Activated effector memory CD4-positive, alpha-beta T cell treated with Interleukin-2 at 50 U/mL for 16 hours (primary cell): ENCODE results near the gene SNAPC5.
"Not testable (repeated sequence)": the region's sequence is repeated elsewhere in the genome, so short reads cannot be mapped to it uniquely, and the experiment has no call there.

Source experiments
- DNase-seq: peaks from one replicate; pipeline ENCODE4 v3.0.0-alpha.2; 2020

SNAPC5 gene

DNA sequence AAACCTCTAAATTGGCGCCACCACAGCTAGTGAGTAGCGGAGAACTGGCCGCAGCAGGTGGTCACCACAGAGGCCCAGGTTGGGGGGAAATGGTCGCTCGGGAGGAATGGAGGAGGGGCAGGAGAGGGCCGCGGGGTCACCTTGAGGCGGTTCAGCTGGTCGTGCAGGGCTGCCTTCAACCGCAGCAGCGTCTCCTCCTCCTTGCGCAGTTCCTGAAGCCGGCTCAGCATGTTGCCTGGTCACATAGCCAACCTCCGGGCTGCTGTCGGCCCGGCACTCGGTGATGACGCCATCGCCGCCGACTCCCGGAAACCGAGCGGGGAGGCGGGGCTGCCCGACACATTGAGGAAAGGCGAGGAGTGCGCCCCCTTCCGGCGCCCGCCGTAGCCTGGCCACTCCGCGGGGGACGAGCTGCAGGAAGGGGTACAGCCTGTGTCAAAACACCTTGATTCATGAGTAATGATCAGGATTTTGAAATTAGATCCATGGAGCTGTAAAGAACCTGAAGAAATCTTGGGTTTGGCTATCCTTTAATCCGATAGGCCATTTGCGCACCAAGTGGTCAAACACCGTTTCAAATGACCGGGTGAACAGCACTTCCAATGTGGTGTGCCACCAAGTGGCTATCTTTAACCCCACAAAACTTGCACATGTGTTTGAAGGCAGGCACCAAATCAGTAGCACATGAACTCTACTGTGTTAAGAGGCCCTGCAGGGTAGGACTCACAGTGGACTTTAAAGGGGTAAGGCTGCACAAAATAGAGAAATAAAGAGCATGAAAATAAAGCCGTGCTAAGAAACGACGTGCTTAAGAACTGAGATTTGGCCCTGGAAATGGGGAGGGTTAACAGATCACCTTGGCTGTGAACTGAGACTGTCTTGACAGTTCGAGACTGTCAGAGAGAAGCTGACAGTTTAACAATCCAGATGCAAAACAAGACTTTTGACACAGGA is at the start of gene SNAPC5:
Gene SNAPC5 (minus strand): TSS at position 261 of the 954 bp plus-strand sequence. CDS start 31 bp downstream, at position 230.
- peak; percentile 95 for DNase-seq

DNA sequence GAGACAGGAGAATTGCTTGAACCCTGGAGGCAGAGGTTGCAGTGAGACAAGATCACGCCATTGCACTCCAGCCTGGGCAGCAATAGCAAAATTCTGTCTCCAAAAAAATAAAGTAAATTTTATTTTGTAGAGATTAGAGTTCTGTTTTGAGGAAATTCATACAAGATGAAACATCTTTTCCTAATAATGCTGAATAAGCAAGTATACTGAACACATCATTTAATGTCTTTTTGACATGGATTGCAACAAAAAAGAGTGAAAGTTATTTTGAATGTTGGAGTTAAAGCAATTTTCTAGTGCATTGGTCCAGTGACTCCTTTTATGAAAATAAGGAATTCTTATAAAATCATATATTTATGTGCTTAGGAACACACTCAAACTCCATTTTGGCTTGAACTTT is 47.7 kb upstream of the SNAPC5 start:
- no peak for DNase-seq

GRCh38 chr15:66542896-66543295 is 45.3 kb upstream of the SNAPC5 start:
- no peak for DNase-seq

- DNase-seq: no peak
These were observed 37.5 kb upstream of the SNAPC5 start for GRCh38 chr15:66535056-66535455.

GRCh38 chr15:66524838-66525237 is 27.3 kb upstream of the SNAPC5 start:
- DNase-seq: no peak

- no peak for DNase-seq
These were observed 26.4 kb upstream of the SNAPC5 start for GRCh38 chr15:66523926-66524325.

GRCh38 chr15:66515901-66516322 is 18.4 kb upstream of the SNAPC5 start:
- DNase-seq: no peak

- DNase-seq: no peak
These were observed 17.0 kb upstream of the SNAPC5 start for GRCh38 chr15:66514586-66514985.

- DNase-seq: no peak
These were observed 10.8 kb upstream of the SNAPC5 start for GRCh38 chr15:66508293-66508883.

GRCh38 chr15:66505818-66506217 is 8.3 kb upstream of the SNAPC5 start:
- DNase-seq: no peak

DNA sequence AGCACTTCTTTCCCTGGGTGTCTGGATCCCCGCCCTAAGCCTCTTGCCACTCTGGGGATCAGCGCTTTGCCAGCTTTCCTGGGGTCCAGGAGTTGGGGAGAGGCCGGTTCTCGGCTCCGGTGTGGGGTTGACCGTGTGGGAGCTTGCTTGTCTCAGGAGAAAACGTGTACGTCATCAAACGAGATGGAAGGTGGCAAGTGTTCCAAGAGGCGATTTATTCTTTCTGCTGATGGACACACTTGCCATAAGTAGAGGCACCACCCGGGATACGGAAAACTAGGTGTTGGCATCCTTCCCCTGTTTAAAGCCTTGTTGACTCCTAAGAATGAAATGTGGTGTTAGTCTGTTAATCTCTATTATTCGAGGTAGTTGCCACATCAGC is 7.9 kb upstream of the SNAPC5 start:
- no peak for DNase-seq

DNA sequence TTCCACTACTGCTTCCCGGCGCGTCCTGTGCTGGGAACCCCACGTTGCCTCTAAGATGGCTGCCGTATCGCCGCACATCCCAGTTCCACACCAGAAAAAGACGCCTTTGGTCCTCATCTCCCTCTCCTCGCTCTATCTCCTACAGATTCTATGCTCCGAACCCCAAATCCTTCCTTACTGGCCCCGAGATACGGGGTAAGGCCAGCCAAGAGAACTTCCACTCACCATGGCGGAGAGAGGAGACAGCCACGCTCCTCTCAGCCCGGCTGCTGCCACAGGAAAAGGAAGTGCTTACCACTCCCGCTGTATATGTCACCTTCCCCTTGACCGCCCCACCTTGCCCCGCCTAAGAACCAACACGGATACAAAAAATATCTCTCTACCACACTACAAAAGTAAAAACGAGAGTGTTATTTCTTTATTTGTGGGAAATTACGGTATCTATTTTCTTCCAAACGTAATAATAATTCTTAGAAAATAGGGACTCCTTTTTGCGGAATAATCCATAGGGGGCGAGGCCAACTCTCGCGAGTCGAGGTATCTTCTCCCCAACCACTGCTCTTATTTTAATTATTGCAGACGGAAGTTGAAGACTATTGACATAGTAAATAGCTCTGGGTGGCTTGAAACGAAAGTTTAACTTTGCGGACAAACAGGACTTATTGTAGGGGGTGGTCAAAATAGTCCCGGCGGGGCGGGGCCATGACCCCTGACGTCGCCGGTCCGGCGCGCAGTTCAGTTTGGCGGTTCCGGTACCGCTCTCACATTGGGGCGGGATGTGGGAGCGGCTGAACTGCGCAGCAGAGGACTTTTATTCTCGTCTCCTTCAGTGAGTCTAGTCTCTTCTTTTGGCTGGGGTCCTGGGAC is 7.2 kb upstream of the SNAPC5 start, which contains the start of the genes RPL4 and ZWILCH:
Gene RPL4 (minus strand): TSS at position 293 of the 867 bp plus-strand sequence. CDS start 65 bp downstream, at position 228.
Gene ZWILCH (plus strand): TSS at position 764 of the 867 bp plus-strand sequence. CDS start 13 bp downstream, at position 777.
- peak; percentile 76 for DNase-seq

DNA sequence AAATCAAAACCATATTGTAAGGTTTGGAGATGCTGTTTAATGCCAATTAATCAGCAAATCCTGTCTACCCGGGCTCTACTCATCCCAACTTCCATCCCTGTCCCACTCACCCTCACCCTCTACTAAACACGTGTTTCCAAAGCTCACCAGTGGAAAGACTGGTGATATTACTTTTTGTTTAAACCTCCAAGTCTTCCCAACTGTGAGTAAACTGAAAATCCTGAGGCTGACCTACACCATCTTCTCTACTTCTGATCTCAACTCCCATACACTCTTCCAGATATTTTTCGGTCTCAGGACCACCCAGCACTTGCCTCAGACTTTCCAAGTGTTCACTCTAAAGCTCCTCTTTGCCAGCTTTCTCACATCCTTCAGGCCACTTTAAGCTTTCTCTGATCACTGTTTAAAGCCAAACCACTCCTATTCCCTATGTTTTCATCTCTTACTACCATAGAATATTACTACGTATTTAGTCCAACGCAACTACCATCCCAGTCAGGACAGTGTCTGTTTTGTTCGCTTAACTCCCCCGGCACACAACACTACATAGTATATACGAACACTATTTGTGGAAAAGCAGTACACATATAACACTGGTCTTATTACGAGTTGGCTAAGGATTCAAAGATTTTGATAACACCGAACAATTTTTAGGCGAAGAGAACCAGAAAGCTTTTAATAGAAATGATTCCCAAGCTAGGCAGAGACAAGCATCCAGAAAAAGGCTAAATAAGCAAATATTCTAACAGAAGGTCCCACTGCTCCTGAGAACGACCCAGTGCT is 6.4 kb upstream of the SNAPC5 start:
- no peak for DNase-seq

GRCh38 chr15:66503041-66503648 is 5.6 kb upstream of the SNAPC5 start:
- not testable (repeated sequence) for DNase-seq

- DNase-seq: no peak
These were observed 4.9 kb upstream of the SNAPC5 start for GRCh38 chr15:66502491-66502890.

DNA sequence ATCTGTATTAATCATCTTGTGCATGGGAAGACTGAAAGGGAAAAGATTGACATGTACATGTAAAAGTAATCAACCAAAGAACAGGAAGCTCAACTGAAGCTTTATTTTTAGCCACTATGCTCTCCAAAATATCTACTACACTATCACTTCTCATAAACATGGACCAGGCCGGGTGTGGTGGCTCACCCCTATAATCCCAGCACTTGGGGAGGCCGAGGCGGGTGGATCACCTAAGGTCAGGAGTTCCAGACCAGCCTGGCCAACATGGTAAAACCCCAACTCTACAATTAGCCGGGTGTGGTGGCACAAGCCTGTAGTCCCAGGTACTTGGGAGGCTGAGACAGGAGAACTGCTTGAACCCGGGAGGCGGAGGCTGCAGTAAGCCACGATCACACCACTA is 2.8 kb upstream of the SNAPC5 start:
- DNase-seq: not testable (repeated sequence)

DNA sequence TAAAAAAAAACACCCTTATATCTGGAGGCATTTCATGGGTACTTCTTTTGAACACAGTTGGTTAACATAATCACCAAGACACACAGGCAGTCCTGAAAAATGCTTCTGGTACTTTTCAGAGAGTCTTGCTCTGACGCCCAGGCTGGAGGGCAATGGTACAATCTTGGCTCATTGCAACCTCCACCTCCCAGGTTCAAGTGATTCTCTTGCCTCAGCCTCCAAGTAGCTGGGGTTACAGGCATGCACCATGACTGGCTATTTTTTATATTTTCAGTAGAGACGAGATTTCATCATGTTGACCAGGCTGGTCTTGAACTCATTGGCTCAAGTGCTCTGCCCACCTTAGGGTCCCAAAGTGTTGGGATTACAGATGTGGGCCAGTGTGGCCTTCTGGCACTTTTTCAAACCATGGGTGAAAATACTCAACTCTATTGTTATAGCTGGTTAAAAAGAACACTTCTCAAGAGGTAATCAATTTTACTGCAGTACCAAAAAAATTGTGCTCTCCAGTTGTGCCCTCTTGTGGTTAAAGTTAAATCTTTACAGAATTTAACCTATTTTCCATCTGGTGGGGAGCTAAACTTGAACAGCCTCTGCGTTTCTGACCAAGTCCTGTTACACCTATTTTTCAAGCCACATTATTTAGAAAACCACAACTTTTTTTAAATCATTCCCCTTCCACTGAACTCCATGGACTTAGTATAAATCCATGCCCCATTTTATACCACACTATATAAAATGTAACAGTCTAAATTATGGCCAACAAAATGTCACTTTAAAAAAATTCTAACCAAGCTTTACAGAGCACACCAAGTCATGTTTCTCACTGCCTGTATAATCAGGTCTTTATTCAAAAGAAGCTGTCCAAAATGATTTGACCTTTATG is 1.2 kb upstream of the SNAPC5 start:
- DNase-seq: no peak

- no peak for DNase-seq
These were observed 536 bp downstream of the SNAPC5 start for GRCh38 chr15:66496951-66497501.

DNA sequence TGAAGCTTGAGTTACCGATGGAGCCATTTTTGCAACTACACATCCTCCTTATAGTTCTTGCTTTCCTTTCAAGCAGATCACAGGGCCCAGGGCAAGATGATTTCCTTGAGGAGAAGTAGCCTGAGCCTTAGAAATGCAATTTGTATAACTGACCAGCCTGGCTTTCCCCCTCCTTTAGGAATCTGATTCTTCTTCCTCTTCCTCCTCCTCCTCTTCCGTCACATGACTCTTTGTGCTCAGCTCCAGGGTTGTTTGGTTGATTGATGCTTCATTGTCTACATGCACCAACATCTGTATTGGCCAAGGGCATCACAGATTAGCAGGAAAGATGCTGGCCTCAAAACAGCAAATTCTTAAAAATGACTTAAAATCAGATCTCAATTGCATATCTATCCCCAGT is 3.3 kb downstream of the SNAPC5 start:
- DNase-seq: no peak

DNA sequence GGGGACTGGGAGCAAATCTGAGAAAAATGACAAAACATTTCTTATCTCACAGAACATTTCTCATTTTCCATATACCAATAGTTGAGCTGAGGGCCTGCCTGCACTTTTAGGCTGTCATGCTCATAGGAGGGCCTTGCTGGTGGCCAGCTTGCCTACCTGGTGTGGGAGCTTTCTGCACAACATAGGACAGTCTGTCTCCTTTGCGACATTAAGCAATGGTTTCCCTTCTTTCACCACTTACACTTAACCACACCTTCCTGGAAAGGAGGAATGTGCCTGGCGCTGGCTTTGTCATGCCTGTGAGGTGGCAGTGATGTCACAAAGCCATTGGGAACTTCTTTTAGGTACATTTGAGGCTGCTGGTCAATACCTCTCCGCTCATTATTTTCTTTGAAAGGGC is 5.7 kb downstream of the SNAPC5 start:
- no peak for DNase-seq
